GM18526 (cell line): ENCODE results near the gene OPCML.

Experiments used
- POLR2A ChIP-seq: IDR thresholded peaks from 3 replicates; pipeline ENCODE4 v1.6.1; 2011; ENCODE audit not compliant: insufficient read length; ENCODE audit errors: extremely low read depth

Gene OPCML

GRCh38 chr11:133156986-133157745 lies 375.1 kb downstream of the OPCML start:
- no peak for TF ChIP-seq POLR2A

DNA sequence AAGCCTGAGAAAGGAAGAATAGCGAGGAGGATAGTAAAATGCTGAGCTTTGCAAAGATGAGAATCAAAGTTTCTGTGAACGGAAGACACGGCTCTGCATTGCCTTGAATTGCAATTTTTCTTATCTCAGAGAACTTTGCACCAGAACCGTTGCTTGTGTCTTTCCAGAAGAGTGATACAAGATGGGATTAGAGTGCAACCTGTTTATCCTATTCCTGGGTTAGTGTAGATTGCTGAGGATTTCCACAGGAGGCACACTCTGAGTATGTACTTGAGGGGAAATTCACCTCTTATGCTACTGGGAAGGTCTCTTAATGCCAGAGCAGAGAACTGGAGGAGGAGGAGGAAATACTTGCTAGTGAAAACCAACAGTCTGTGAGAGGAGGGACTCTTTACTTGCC lies 377.5 kb downstream of the OPCML start:
- TF ChIP-seq POLR2A = no peak

GRCh38 chr11:133154076-133154475 lies 378.2 kb downstream of the OPCML start:
- no peak for TF ChIP-seq POLR2A

- TF ChIP-seq POLR2A = no peak
Measured at GRCh38 chr11:133153031-133153430, 379.3 kb downstream of the OPCML start.

DNA sequence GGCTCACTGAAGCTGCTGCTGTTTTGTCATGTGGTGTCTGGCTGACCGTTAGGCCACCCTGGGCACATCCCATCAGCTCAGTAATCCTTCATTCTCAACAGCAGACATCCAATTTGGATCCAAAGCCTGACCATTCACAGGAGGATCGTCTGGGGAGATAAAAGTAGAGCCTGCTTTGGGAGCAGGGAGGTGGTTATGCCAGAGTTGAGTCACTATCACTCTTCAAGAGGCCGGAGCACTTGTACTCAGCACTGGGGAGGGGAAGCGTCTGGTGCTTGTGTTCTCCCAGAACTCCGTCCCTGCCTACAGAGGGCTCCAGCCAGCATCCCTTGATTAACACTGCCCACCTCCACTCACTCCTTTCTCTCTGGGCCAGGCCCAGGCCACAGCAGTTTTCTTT lies 382.6 kb downstream of the OPCML start:
- no peak for TF ChIP-seq POLR2A

DNA sequence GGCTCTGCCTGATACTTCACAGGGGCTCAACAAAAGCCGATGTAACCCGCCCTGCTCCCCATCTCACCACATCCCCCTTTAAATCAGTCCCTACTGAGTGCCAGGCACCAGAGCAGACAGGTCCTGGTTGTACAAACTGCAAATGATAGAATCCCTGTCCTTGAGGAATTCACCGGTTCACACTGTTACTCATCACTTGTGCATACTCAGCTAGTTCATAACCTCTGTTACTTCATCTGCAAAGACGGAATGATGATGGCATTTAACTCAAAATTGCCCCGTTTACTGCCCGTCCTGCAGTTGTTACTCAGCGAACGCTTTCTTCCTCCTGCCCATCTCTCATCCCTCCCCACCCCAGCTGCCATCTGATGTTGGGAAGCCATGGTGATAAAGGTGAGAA lies 384.7 kb downstream of the OPCML start:
- no peak for TF ChIP-seq POLR2A

DNA sequence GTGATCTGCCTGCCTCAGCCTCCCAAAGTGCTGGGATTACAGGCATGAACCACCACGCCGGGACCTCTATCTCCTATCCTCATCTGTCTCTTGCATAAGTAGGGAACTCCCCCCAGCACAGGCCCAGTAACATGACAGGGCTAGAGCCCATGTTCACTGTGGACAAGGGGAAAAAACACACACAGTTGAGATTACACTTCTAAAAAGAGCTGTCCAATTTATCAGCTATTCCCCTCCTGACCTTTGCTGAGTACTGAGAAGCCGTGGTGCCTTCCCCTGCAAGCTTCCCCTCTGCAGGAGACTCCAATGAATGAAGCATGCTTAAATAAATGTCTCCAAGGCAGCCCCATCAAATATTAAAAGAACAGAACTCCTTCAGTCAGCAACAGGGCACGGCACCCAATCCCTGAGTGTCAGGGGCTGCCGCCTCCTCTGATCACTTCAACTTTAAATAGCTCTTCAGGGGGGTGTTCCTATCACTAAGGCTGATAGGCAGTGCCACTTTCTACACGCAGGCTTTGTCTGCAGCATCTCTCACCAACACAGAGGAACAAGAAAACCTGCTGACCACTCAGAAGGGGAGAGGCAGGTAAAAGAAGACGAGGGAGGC lies 385.5 kb downstream of the OPCML start:
- no peak for TF ChIP-seq POLR2A

GRCh38 chr11:133137939-133138338 lies 394.4 kb downstream of the OPCML start:
- no peak for TF ChIP-seq POLR2A

DNA sequence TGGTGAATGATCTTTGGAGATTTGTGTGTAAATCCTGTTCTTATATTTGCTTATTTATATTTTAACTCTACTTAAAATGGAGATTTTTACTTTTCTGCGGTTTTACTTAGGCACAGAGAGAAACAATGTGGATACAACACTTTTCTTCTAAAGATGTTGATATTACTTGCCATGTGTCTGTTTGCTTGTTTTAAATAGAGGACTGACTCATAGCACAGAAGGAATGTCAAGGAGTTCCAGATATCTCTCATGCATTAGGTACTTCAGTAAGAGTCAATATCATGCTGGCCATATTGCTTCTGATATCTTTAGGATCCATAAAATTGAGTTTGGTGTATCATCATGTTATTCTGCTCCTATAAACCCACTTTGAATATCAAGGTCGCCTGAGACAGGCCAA lies 395.0 kb downstream of the OPCML start:
- TF ChIP-seq POLR2A = no peak

- no peak for TF ChIP-seq POLR2A
Measured at GRCh38 chr11:133136376-133136775, 395.9 kb downstream of the OPCML start.

GRCh38 chr11:133134314-133135173 lies 397.8 kb downstream of the OPCML start:
- no peak for TF ChIP-seq POLR2A

GRCh38 chr11:133133606-133134005 lies 398.7 kb downstream of the OPCML start:
- TF ChIP-seq POLR2A = no peak

- no peak for TF ChIP-seq POLR2A
Measured at GRCh38 chr11:133133050-133133449, 399.3 kb downstream of the OPCML start.

- no peak for TF ChIP-seq POLR2A
Measured at GRCh38 chr11:133127741-133128140, 404.6 kb downstream of the OPCML start.

GRCh38 chr11:133123796-133124195 lies 408.5 kb downstream of the OPCML start:
- TF ChIP-seq POLR2A = no peak

DNA sequence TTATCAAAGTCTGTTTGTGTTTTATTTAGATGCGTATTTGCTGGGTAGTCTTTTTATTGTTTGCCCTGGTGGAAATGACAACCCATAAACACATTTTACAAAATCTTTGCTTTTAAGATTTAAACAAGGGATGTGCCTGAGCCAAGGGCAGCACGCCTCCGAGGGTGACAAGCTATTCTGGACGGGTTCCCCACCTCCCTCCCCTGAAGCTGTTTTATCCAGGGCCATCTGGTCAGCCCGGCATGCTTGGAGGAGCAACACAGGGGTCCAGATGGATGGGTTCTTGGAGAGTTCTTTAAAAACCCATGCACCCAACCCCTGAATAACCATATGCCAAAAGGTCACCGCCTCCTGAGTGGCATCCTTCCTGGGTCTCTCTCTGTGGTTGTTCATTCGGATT lies 408.9 kb downstream of the OPCML start:
- no peak for TF ChIP-seq POLR2A
